Lung (tissue), 12 donors: ENCODE results near the gene CAPN5. TPM values are rescaled to one million over a fixed set of nuclear protein-coding genes. Genes with fewer than 3 reads are reported as not detected.

Source experiments
- ATAC-seq: fragments of 200-7000 bp; cut with Tn5 transposase; one replicate; pipeline ENCODE4 v1.9.1; 2020; ENCODE audit warnings: moderate number of reproducible peaks; ENCODE audit not compliant: insufficient read depth, low FRiP score
- DNase-seq, 3 donors: peaks; one replicate each; pipeline ENCODE4 v3.0.0-alpha.2; 2013 to 2017
- H3K27ac ChIP-seq, 2 donors: one replicate each; pipeline ENCODE4 v1.5.1; 2013; ENCODE audit warnings: mild to moderate bottlenecking in 2 of 2, moderate library complexity in 2 of 2, control low read depth in 1 of 2, inconsistent platforms in 1 of 2, low read depth in 1 of 2, low read length in 1 of 2
- H3K27me3 ChIP-seq, 3 donors: one replicate each; pipeline ENCODE4 v1.5.1; 2013; ENCODE audit warnings: low read length in 2 of 3; ENCODE audit not compliant: control insufficient read depth in 3 of 3, insufficient read depth in 3 of 3
- H3K36me3 ChIP-seq, 4 donors: one replicate each; pipeline ENCODE4 v1.5.1; 2013; ENCODE audit warnings: low read length in 4 of 4, mild to moderate bottlenecking in 1 of 4, moderate library complexity in 1 of 4; ENCODE audit not compliant: control insufficient read depth in 4 of 4, insufficient read depth in 4 of 4
- H3K4me1 ChIP-seq, 5 donors: one replicate each; pipeline ENCODE4 v1.5.1; 2013; ENCODE audit warnings: low read length in 5 of 5, mild to moderate bottlenecking in 2 of 5, moderate library complexity in 1 of 5; ENCODE audit not compliant: control insufficient read depth in 5 of 5, insufficient read depth in 5 of 5
- H3K4me3 ChIP-seq: one replicate; pipeline ENCODE4 v1.5.1; 2013; ENCODE audit warnings: mild to moderate bottlenecking, control low read depth, moderate library complexity
- H3K9ac ChIP-seq, 2 donors: one replicate each; pipeline ENCODE4 v1.5.1; 2013; ENCODE audit warnings: low read length in 2 of 2, control low read depth in 1 of 2; ENCODE audit not compliant: insufficient read depth in 1 of 2
- H3K9me3 ChIP-seq, 4 donors: one replicate each; pipeline ENCODE4 v1.5.1; 2013; ENCODE audit warnings: low read length in 3 of 4, mild to moderate bottlenecking in 1 of 4, moderate library complexity in 1 of 4; ENCODE audit not compliant: control insufficient read depth in 4 of 4, insufficient read depth in 3 of 4
- WGBS, 2 donors: extraction: QIAGEN DNeasy Blood & Tissue Kit; methylation state at CpG; one replicate each; pipeline ENCODE4 v1.1.7; 2013; 5-methylcytosine and 5-hydroxymethylcytosine counted together
- polyA plus RNA-seq, 2 donors: library from polyadenylated mRNA; stranded (reverse); fragments of 200-250 nt; gene quantifications; one replicate each; pipeline ENCODE4 v1.2.1, GENCODE V29; 2013
- total RNA-seq, 2 donors: library from RNA; depleted of rRNA in 1 of 2; stranded (reverse); fragments of >200 nt in 1 of 2; gene quantifications; one replicate each; pipeline ENCODE4 v1.2.1, GENCODE V29; 2014 to 2021
- TF ChIP-seq, protein P1 (sequence below): IDR thresholded peaks from 2 replicates; pipeline ENCODE4 v1.5.1; 2012; ENCODE audit warnings: mild to moderate bottlenecking; ENCODE audit errors: control extremely low read depth, extremely low read depth
- donor health status: control.
- donor health status: control.
- donor health status: Bipolar disorder and iron deficiency.
- donor health status: healthy.
- donor health status: DM: yes; HTN: yes; CAD: no.

The CAPN5 gene
- total and polyA plus RNA-seq, 4 donors = 3.0 to 16.1 (median 9.4) TPM

DNA sequence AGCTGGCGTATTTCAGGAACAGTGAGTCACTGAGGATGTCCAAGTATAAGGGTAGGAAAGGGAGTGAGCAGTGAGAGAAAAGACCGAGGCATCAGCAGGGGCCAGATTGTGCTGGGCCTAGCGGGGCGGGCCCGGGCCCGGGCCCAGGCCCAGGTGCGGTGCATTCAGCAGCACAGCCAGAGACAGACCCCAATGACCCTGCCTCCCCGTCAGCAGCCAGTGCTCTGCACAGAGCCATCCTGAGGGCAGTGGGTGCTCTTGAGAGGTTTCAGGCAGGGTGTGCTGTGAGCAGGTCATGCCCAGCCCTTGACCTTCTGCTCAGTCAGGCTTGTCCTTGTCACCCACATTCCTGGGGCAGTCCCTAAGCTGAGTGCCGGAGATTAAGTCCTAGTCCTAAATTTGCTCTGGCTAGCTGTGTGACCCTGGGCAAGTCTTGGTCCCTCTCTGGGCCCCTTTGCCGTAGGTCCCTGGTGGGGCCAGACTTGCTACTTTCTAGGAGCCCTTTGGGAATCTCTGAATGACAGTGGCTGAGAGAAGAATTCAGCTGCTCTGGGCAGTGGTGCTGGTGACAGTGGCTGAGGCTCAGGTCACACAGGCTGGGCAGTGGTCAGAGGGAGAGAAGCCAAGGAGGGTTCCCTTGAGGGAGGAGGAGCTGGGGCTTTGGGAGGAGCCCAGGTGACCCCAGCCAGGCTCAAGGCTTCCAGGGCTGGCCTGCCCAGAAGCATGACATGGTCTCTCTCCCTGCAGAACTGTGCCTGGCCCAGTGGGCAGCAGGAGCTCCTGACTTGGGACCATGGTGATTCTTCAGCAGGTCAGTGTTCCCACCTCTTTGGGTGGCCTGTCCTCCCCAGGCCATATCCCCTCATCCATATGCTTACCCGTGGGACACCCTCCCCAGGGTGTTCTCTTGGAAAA is 63.3 kb downstream of the CAPN5 start:
- H3K9me3 ChIP-seq = no peaks in the 10 kb centered on the region
- ATAC-seq (no peak), DNase-seq (no peak)
- H3K9ac ChIP-seq = no peak overlapping the region
- 96 to 100% methylated on average over 8 to 11 of the region's 11 CpGs for WGBS, 2 donors
- TF ChIP-seq, protein P1, sequence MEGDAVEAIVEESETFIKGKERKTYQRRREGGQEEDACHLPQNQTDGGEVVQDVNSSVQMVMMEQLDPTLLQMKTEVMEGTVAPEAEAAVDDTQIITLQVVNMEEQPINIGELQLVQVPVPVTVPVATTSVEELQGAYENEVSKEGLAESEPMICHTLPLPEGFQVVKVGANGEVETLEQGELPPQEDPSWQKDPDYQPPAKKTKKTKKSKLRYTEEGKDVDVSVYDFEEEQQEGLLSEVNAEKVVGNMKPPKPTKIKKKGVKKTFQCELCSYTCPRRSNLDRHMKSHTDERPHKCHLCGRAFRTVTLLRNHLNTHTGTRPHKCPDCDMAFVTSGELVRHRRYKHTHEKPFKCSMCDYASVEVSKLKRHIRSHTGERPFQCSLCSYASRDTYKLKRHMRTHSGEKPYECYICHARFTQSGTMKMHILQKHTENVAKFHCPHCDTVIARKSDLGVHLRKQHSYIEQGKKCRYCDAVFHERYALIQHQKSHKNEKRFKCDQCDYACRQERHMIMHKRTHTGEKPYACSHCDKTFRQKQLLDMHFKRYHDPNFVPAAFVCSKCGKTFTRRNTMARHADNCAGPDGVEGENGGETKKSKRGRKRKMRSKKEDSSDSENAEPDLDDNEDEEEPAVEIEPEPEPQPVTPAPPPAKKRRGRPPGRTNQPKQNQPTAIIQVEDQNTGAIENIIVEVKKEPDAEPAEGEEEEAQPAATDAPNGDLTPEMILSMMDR = no peak
- no peak overlapping the region for H3K27ac ChIP-seq
- no peak overlapping the region for H3K4me3 ChIP-seq
- H3K36me3 ChIP-seq = no peaks in the 10 kb centered on the region
- no peaks in the 10 kb centered on the region for H3K27me3 ChIP-seq
- H3K4me1 ChIP-seq = peaks cover 0 to 26% (median 3%) of the 10 kb centered on the region in 5 donors

DNA sequence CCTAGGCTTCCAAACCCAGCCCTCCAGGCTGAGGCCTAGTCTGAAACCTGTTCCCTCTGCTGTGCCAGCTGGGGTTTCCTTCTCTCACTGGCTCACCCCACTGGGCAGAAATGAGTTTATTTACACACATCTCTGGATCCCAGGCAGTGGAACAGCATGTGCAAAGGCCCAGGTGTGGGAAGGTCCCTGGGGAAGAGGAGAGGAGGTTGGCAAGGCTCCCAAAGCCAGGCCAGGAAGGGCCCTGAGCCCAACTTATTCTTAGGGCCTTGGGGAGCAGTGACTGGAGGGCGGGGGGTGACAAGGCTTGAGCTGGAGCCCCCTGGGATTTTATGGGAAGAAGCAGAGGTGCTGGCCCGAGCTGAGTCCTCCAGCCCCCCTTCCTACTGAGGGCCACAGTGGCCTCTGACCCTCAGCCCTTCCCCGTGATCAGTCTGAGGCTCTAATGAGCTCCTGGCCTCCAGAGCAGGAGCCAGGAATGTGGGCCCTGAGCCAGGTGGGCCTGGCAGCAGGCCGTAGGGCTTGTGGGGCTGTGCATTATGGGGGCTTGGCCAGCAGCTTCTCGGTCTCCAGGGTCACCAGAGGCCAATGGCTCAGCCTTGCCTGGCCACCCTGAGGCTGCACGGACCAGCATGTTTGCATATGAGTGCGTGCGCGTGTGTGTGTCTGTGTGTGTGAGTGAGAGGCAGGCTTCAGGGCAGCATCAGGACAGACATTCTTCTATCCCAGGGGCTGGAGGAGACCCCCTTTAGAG is 64.2 kb downstream of the CAPN5 start:
- DNase-seq = peak; percentile 56 to 71 (median 69)
- H3K9ac ChIP-seq = no peak overlapping the region
- H3K27me3 ChIP-seq = peaks cover 0 to 3% (median 2%) of the 10 kb centered on the region in 3 donors
- TF ChIP-seq, protein P1 = no peak
- H3K9me3 ChIP-seq = no peaks in the 10 kb centered on the region
- H3K4me1 ChIP-seq = peaks cover 0 to 26% (median 3%) of the 10 kb centered on the region in 5 donors
- WGBS, 2 donors = 76 to 84% methylated on average over 9 of the region's 9 CpGs
- no peak for ATAC-seq
- no peaks in the 10 kb centered on the region for H3K36me3 ChIP-seq
- H3K4me3 ChIP-seq = no peak overlapping the region
- H3K27ac ChIP-seq = no peak overlapping the region

DNA sequence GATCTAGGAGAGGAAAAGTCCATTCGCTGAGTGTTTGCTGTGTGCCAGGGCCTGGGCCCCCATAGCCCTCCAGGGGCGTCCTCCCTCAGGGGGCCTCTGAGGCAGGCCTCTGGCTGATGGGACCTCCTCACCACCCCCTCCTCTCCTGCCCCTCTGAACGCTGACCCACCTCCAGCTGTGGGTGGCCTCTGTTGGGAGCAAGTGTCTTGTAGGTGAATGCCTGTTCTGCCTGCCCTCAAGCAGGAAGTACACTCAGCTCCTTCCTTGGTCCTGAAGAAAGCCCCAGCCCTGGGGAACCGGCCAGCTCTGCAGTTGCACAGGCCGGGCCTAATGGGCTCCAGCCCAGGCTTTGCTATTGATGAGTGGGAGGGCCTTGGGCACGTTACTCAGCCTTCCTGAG is 64.8 kb downstream of the CAPN5 start:
- Histone ChIP-seq H3K4me3 (no peak overlapping the region), H3K9ac (no peak overlapping the region), H3K27me3 (peaks cover 0 to 9% (median 5%) of the 10 kb centered on the region in 3 donors), H3K4me1 (peaks cover 0 to 26% (median 3%) of the 10 kb centered on the region in 5 donors), H3K27ac (no peak overlapping the region), H3K9me3 (no peaks in the 10 kb centered on the region), H3K36me3 (no peaks in the 10 kb centered on the region)
- ATAC-seq = no peak
- no peak for DNase-seq
- WGBS, 2 donors = 74 to 77% methylated on average over 6 of the region's 6 CpGs
- TF ChIP-seq, protein P1 = no peak
